GM18517 (cell line): Measurements from ENCODE around the gene IL24.

Experiments used
- ATAC-seq: cut with Tn5 transposase; IDR thresholded peaks from one replicate; pipeline ENCODE4 v1.9.1; 2021; ENCODE audit warnings: mild to moderate bottlenecking, moderate library complexity; ENCODE audit not compliant: unreplicated experiment

The IL24 gene

GRCh38 chr1:206951318-206952100 lies 54.3 kb downstream of the IL24 start:
- no peak for ATAC-seq

GRCh38 chr1:206952171-206952570 lies 54.9 kb downstream of the IL24 start:
- no peak for ATAC-seq

GRCh38 chr1:206953126-206953525 lies 55.9 kb downstream of the IL24 start:
- ATAC-seq: no peak

GRCh38 chr1:206953626-206954025 lies 56.4 kb downstream of the IL24 start:
- no peak for ATAC-seq
